Coronary artery (tissue), 2 donors: Measurements from ENCODE around the gene CYP27B1.

ENCODE experiments used
- DNase-seq: peaks from one replicate; pipeline ENCODE4 v3.0.0-alpha.2; 2017; ENCODE audit warnings: low spot score
- H3K27ac ChIP-seq, 2 donors: fragments of 200-600 bp; sonication (generic); one replicate each; pipeline ENCODE4 v1.5.1; 2016 to 2019
- H3K4me3 ChIP-seq: fragments of 200-600 bp; sonication (generic); 2 replicates; pipeline ENCODE4 v1.5.1; 2016; ENCODE audit warnings: mild to moderate bottlenecking, moderate library complexity
- TF ChIP-seq, protein P1 (sequence below): fragments of 200-600 bp; sonication (generic); IDR thresholded peaks from one replicate; pipeline ENCODE4 v1.5.1; 2019; ENCODE audit warnings: antibody characterized with exemption

Gene CYP27B1

DNA sequence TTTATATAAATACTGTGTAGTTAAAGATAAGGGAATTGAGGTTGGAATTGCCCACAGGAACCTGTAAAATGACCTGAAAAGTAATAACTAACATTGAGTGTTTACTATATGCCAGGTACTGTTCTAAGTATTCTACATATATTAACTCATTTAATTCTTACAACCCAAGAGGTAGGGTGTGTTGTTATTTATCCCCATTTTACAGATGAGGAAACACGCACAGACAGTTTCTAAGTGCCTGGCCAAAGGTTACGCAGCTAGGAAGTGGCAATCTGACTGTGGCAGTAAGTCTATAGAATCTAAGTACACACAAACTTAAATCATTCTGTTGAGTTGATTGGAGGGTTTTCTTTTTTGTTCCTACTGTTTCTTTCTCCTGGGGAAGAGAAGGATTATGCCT lies 23.1 kb downstream of the CYP27B1 start:
- Histone ChIP-seq H3K4me3 (peak overlapping the region; percentile 98), H3K27ac (no peak overlapping the region)
- TF ChIP-seq, protein P1, sequence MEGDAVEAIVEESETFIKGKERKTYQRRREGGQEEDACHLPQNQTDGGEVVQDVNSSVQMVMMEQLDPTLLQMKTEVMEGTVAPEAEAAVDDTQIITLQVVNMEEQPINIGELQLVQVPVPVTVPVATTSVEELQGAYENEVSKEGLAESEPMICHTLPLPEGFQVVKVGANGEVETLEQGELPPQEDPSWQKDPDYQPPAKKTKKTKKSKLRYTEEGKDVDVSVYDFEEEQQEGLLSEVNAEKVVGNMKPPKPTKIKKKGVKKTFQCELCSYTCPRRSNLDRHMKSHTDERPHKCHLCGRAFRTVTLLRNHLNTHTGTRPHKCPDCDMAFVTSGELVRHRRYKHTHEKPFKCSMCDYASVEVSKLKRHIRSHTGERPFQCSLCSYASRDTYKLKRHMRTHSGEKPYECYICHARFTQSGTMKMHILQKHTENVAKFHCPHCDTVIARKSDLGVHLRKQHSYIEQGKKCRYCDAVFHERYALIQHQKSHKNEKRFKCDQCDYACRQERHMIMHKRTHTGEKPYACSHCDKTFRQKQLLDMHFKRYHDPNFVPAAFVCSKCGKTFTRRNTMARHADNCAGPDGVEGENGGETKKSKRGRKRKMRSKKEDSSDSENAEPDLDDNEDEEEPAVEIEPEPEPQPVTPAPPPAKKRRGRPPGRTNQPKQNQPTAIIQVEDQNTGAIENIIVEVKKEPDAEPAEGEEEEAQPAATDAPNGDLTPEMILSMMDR: no peak
- no peak for DNase-seq

DNA sequence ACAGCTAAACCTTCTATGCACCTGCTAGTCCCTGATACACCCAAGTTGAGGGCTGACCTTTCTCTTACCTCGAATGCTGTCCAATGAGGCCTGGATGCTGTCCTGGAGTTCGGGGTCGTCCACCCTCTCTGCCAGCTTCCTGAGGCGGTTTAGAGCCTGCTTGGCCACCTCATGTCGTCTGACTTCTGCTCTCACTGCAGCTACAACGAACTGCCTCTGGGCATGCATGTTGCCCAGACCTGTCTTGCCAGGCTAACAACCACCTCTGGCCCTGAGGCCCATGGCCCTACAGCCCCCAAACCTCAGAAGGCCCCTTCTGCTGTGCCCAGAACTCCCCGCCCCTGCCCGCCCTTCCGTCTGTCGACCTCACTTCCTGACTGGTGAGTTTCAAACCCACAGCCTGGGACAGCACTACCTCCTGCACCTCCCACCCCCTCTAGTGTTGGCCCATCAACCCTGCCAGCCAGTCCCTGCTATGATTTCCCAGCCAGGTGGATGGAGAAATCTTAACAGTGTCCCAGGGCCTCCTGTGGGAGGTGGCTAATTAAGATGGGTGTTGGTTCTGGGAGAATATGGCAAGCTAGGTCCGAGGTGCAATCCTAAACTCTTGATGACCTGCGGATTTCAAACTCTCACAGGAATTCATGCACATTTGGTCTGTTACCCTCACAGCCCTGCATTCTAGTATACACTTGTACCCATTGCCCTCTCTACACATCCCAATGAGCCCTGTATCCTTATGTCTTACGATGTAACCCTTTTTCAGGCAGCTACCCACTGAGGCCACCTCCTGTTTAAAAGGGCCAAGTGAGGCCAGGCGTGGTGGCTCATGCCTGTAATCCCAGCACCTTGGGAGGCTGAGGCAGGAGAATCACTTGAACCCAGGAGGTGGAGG lies 24.8 kb downstream of the CYP27B1 start:
- TF ChIP-seq, protein P1: no peak
- no peak for DNase-seq
- peak overlapping the region; percentile 55 for H3K4me3 ChIP-seq
- H3K27ac ChIP-seq: no peak overlapping the region

DNA sequence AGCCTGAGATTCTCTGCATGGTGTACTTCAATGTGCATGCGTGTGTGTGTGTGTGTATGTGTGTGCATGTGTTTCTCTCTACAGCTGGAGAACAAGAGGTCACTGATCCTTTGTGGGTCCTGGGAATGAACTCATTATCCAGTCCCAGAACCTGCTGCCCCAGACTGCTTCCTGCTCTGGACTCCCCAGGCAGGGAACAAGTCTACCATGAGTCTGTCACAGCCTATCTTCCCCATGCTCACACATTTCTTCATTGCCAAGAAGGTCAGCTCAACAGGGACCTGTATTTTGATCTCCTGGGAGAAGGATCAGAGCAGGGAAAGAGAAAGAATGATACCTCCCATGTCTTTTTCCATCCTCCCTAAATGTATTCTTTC lies 25.5 kb downstream of the CYP27B1 start:
- H3K27ac ChIP-seq: no peak overlapping the region
- H3K4me3 ChIP-seq: peak overlapping the region; percentile 55
- no peak for DNase-seq

DNA sequence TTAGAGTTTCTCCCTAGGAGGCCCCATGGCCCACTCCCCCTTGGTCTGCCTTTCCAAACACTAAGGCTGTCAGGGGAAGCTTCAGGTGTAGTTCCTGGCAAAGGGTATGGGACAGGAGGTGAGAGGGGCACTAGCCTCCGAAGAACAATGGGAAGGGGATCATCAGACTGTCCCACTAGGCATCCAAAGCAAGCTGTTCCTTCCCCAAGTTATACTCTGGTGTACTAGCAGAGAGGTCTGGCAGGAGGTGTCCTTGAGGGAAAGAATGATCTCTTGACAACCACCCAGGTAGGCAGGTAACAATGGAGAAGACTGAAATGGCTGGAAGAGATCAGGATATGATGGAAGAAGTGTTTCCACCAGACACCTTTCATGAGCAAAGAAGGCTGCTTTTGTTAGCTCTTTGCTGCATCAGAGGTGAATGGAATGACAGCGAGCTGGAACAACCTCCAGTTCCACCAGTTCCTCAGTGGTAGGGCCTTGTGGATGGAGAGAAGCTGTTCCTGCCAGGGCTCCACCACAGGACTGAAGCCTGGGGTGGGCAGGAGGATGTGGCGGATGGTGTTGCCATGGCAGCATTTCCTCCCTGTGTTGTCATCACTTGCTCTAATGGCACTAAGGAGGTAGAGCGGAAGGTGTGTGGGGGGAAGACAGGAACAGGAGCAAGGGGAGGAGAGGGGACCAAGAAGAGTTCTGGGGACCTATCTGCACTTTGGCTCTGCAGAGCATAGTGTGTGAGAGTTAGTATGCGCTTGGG lies 26.0 kb downstream of the CYP27B1 start:
- H3K27ac ChIP-seq: no peak overlapping the region
- H3K4me3 ChIP-seq: peak overlapping the region; percentile 55
- no peak for DNase-seq
- TF ChIP-seq, protein P1: no peak

More for the DNA sequence above, 25.5 kb downstream of the CYP27B1 start:
- TF ChIP-seq, protein P1: no peak

DNA sequence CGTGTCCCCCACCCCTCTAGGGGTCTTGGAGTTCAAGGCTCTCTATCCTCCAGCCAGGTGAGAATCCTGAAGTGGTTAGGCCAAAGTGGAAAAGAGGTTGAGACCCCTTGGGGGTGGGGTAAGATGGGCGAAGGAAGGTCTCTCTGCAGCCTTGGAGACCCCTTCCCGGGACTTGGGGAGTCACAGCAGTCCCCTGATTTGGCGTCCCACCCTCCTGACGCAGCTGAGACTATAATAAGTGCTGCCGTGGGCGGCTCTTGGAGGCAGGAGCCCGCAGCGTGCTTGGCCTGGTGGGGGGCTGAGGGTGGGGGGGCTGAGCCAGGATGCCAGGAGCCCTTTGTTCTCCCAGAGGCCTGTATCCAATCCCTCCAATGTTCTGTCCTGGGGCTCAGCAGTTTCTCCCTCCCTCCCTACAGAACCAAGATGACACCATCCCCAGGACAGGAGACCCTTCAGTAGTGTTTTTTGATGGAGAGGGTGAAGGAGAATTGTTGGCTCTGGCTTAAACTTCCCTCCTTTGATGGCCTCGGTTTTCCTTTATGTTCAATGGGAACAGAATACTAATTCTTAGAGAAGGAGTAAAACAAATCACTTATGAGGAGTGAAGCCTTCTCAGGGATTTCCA lies 26.9 kb downstream of the CYP27B1 start:
- Histone ChIP-seq H3K27ac (no peak overlapping the region), H3K4me3 (no peak overlapping the region)
- TF ChIP-seq, protein P1: no peak
- DNase-seq: no peak

DNA sequence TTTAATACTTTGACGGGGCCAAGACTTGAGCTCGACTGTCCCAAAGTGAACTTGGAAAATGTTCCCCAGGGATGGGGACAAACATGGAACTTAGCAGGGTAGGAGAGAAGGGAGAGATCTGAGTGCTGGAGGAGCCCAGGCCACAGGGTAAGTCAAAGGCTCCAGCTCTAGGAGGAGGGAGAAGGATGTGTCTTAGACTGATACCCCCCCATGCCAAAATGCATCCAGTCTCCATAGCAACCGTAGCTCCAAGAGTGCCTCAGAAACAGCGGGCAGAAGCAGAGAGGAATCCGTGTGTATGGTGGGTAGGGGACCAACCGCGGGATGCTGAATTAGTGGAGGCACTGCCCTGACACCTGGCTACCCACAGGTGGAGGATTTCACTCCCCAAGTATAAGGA lies 27.5 kb downstream of the CYP27B1 start:
- no peak overlapping the region for H3K4me3 ChIP-seq
- no peak for DNase-seq

More for the DNA sequence above, 27.5 kb downstream of the CYP27B1 start:
- H3K27ac ChIP-seq: no peak overlapping the region
- TF ChIP-seq, protein P1: no peak
